OCI-LY7 (cell line): ENCODE results near the gene AFG3L2. TPM values are rescaled to one million over a fixed set of nuclear protein-coding genes. Genes with fewer than 3 reads are reported as not detected.

Source experiments
- BruUV-seq: library from RNA; stranded (reverse); fragments of 400-500 nt; replicated peaks from 2 replicates; lab custom pipeline; 2021; lab: Mats Ljungman, UMichigan
- CTCF ChIA-PET: fragments of 300-600 bp; sonication (Branson Sonifier 250); formaldehyde crosslinking; loops from one replicate; lab custom pipeline; 2022; ENCODE audit warnings: antibody characterized with exemption; ENCODE audit not compliant: unreplicated experiment; lab: Charles Lee
- POLR2A ChIA-PET: fragments of 300-600 bp; sonication (Branson Sonifier 250); formaldehyde crosslinking; loops from one replicate; lab custom pipeline; 2022; ENCODE audit warnings: antibody characterized with exemption; lab: Charles Lee
- DNase-seq: peaks from one replicate; pipeline ENCODE4 v3.0.0-alpha.2; 2015; ENCODE audit warnings: low spot score
- H2AFZ ChIP-seq: fragments of 200-600 bp; sonication (generic), shearing (Covaris generic); 2 replicates; pipeline ENCODE4 v1.6.1; 2014; ENCODE audit warnings: mild to moderate bottlenecking, antibody characterized with exemption, low read length, moderate library complexity
- H3K27ac ChIP-seq: fragments of 200-600 bp; sonication (generic); 2 replicates; pipeline ENCODE4 v1.5.1; 2014; ENCODE audit warnings: mixed run types, low read depth, mild to moderate bottlenecking, moderate library complexity, low read length, inconsistent platforms; ENCODE audit not compliant: poor library complexity, severe bottlenecking
- H3K36me3 ChIP-seq: fragments of 200-600 bp; sonication (generic); 2 replicates; pipeline ENCODE4 v1.6.1; 2014; ENCODE audit warnings: mild to moderate bottlenecking, antibody characterized with exemption, low read length, moderate library complexity, mixed read lengths; ENCODE audit not compliant: insufficient read depth
- H3K4me1 ChIP-seq: fragments of 200-600 bp; sonication (generic); 2 replicates; pipeline ENCODE4 v1.5.1; 2014; ENCODE audit warnings: mild to moderate bottlenecking, low read length; ENCODE audit not compliant: insufficient read depth, poor library complexity, severe bottlenecking
- H3K4me2 ChIP-seq: fragments of 200-600 bp; sonication (generic); 2 replicates; pipeline ENCODE4 v1.6.1; 2014; ENCODE audit warnings: mild to moderate bottlenecking, low read length
- H3K4me3 ChIP-seq: fragments of 200-600 bp; sonication (generic); 2 replicates; pipeline ENCODE4 v1.5.1; 2014; ENCODE audit warnings: mild to moderate bottlenecking, low read depth, low read length; ENCODE audit not compliant: poor library complexity, severe bottlenecking
- H3K79me2 ChIP-seq: fragments of 200-600 bp; sonication (generic); 2 replicates; pipeline ENCODE4 v1.6.1; 2016; ENCODE audit warnings: low read depth, mild to moderate bottlenecking, low read length, moderate library complexity, mixed read lengths; ENCODE audit not compliant: insufficient read depth
- H3K9me2 ChIP-seq: fragments of 200-600 bp; sonication (generic); 2 replicates; pipeline ENCODE4 v1.6.1; 2016; ENCODE audit warnings: mild to moderate bottlenecking, low read length, mixed read lengths; ENCODE audit not compliant: insufficient read depth
- H3K9me3 ChIP-seq: fragments of 200-600 bp; sonication (generic); 2 replicates; pipeline ENCODE4 v1.6.1; 2014; ENCODE audit warnings: mild to moderate bottlenecking, mixed run types, low read length, mixed read lengths
- H4K20me1 ChIP-seq: fragments of 200-600 bp; sonication (generic); 2 replicates; pipeline ENCODE4 v1.6.1; 2014; ENCODE audit warnings: mild to moderate bottlenecking, antibody characterized with exemption, low read length, moderate library complexity, mixed read lengths; ENCODE audit not compliant: insufficient read depth
- CTCF ChIP-seq: fragments of 200-600 bp; sonication (generic); conservative IDR thresholded peaks from 2 replicates; pipeline ENCODE4 v1.5.1; 2014; ENCODE audit warnings: mild to moderate bottlenecking, antibody characterized with exemption, low read length, moderate library complexity, mixed read lengths
- EZH2phosphoT487 ChIP-seq: fragments of 200-600 bp; sonication (generic); IDR thresholded peaks from 2 replicates; pipeline ENCODE4 v1.6.1; 2018; ENCODE audit warnings: low read depth, borderline replicate concordance, mild to moderate bottlenecking, mixed run types, antibody characterized with exemption, low read length, moderate library complexity, mixed read lengths
- intact Hi-C: fragments of 100-400 bp; cut with micrococcal nuclease; formaldehyde crosslinking; loops from one replicate; pipeline ENCODE4 v1.10.0; 2022; ENCODE audit not compliant: unreplicated experiment
- total RNA-seq, 2 experiments: library from RNA; depleted of rRNA in 1 of 2; stranded (reverse); fragments of >200 nt in 1 of 2; shearing (Covaris generic) in 1 of 2; gene quantifications; 2 replicates each; pipeline ENCODE4 v1.2.3, GENCODE V29; 2014 to 2022

Gene AFG3L2
- total RNA-seq, 2 experiments from 2014 or later: 44.8 to 72.7 TPM

- Histone ChIP-seq H3K9me3 (no peaks in the 10 kb centered on the region), H3K4me2 (no peak overlapping the region), H3K27ac (no peak overlapping the region), H3K4me1 (no peaks in the 10 kb centered on the region), H2AFZ (no peak overlapping the region), H3K4me3 (no peak overlapping the region), H3K79me2 (no peaks in the 10 kb centered on the region), H3K9me2 (no peaks in the 10 kb centered on the region), H3K36me3 (no peaks in the 10 kb centered on the region), H4K20me1 (no peaks in the 10 kb centered on the region)
- TF ChIP-seq CTCF (no peak), EZH2phosphoT487 (no peak)
- ChIA-PET CTCF (no interaction called here), POLR2A (interaction anchor here (0.8 to 1.3 kb wide), 3 partner anchors 10 to 23 kb away, joined by 3 to 5 read pairs (median 5); partner anchors contain the start of gene PRELID3A)
- BruUV-seq: no TSS peak
- DNase-seq: no peak
- intact Hi-C loops: loop anchor here (5.0 to 10.0 kb wide), 3 partner anchors 138 to 543 kb away; no protein-coding TSS in a partner anchor
Measured at GRCh38 chr18:12393998-12394397, 17.0 kb upstream of the AFG3L2 start.

- BruUV-seq: no TSS peak
- H3K36me3 ChIP-seq: no peaks in the 10 kb centered on the region
- no peak for TF ChIP-seq CTCF
- no peak for TF ChIP-seq EZH2phosphoT487
Measured at GRCh38 chr18:12393510-12393909, 16.5 kb upstream of the AFG3L2 start.

GRCh38 chr18:12391487-12392165, 14.6 kb upstream of the AFG3L2 start:
- no TSS peak for BruUV-seq
- DNase-seq: peak; percentile 73
- POLR2A ChIA-PET: interaction anchor here (0.6 to 2.4 kb wide), 6 partner anchors 14 to 303 kb away, joined by 3 to 9 read pairs (median 4); partner anchors contain the start of gene AFG3L2
- no peaks in the 10 kb centered on the region for H3K79me2 ChIP-seq
- no peak overlapping the region for H3K4me3 ChIP-seq
- H3K27ac ChIP-seq: no peak overlapping the region
- no peak overlapping the region for H2AFZ ChIP-seq
- intact Hi-C loops: loop anchor here (1.0 to 10.0 kb wide), 5 partner anchors 30 to 546 kb away; no protein-coding TSS in a partner anchor
- H3K4me2 ChIP-seq: no peak overlapping the region
- no peaks in the 10 kb centered on the region for H3K4me1 ChIP-seq
- CTCF ChIA-PET: interaction anchor here (0.6 to 1.0 kb wide), 2 partner anchors 14 kb away, joined by 3 to 5 read pairs; partner anchors contain the start of gene AFG3L2
- H3K9me2 ChIP-seq: no peaks in the 10 kb centered on the region
- H3K36me3 ChIP-seq: no peaks in the 10 kb centered on the region
- TF ChIP-seq EZH2phosphoT487 (no peak), CTCF (peak; percentile 96)
- H3K9me3 ChIP-seq: no peaks in the 10 kb centered on the region
- H4K20me1 ChIP-seq: no peaks in the 10 kb centered on the region

More at GRCh38 chr18:12393510-12393909, 16.5 kb upstream of the AFG3L2 start:
- H3K27ac ChIP-seq: no peak overlapping the region
- no peaks in the 10 kb centered on the region for H3K79me2 ChIP-seq
- no peaks in the 10 kb centered on the region for H4K20me1 ChIP-seq
- H3K9me3 ChIP-seq: no peaks in the 10 kb centered on the region
- no peaks in the 10 kb centered on the region for H3K4me1 ChIP-seq
- H3K4me2 ChIP-seq: no peak overlapping the region
- no peaks in the 10 kb centered on the region for H3K9me2 ChIP-seq
- intact Hi-C loops: loop anchor here (5.0 to 10.0 kb wide), 3 partner anchors 139 to 544 kb away; no protein-coding TSS in a partner anchor
- POLR2A ChIA-PET: interaction anchor here (0.6 to 1.3 kb wide), 6 partner anchors 9 to 766 kb away, joined by 3 to 5 read pairs (median 3); no protein-coding TSS in a partner anchor
- CTCF ChIA-PET: interaction anchor here (0.6 kb wide), 2 partner anchors 12 to 267 kb away, joined by 3 read pairs; no protein-coding TSS in a partner anchor
- H3K4me3 ChIP-seq: no peak overlapping the region
- no peak for DNase-seq
- no peak overlapping the region for H2AFZ ChIP-seq
